ENCODE results near the gene GSG1L. TPM values are rescaled to one million over a fixed set of nuclear protein-coding genes. Genes with fewer than 3 reads are reported as not detected.

Gene GSG1L
- total RNA-seq, 1 donor: not detected

- H2AFZ ChIP-seq (ENCODE audit: low read length): no peak overlapping the region
- no peak overlapping the region for H3K27ac ChIP-seq (ENCODE audit: low read depth, low read length)
- no peak overlapping the region for H3K4me3 ChIP-seq (ENCODE audit: insufficient read depth, low read length)
- DNase-seq (ENCODE audit: insufficient read length, low spot score, missing footprints): peak; percentile 44
- no peaks in the 10 kb centered on the region for H3K9me3 ChIP-seq (ENCODE audit: low read depth, low read length)
- TF ChIP-seq CTCF (IDR thresholded peaks at IDR 0.05; ENCODE audit: extremely low read depth, low read depth, low read length): no peak
- no peaks in the 10 kb centered on the region for H3K36me3 ChIP-seq (ENCODE audit: insufficient read depth, low read length)
- no peaks in the 10 kb centered on the region for H3K79me2 ChIP-seq (ENCODE audit: insufficient read depth, low read length)
- H3K27me3 ChIP-seq (ENCODE audit: insufficient read depth, low read length): no peaks in the 10 kb centered on the region
- no peak overlapping the region for H3K4me2 ChIP-seq (ENCODE audit: insufficient read depth, low read length)
- no peaks in the 10 kb centered on the region for H3K4me1 ChIP-seq (ENCODE audit: insufficient read depth, low read length)
- H4K20me1 ChIP-seq (ENCODE audit: insufficient read depth, low read length): no peaks in the 10 kb centered on the region
These were observed 18.0 kb upstream of the GSG1L start for GRCh38 chr16:28081391-28081968.

- peaks cover 4% of the 10 kb centered on the region for H3K27me3 ChIP-seq (ENCODE audit: insufficient read depth, low read length)
- H3K79me2 ChIP-seq (ENCODE audit: insufficient read depth, low read length): no peaks in the 10 kb centered on the region
- H3K36me3 ChIP-seq (ENCODE audit: insufficient read depth, low read length): no peaks in the 10 kb centered on the region
- no peak overlapping the region for H3K4me3 ChIP-seq (ENCODE audit: insufficient read depth, low read length)
- TF ChIP-seq CTCF (IDR thresholded peaks at IDR 0.05; ENCODE audit: extremely low read depth, low read depth, low read length): no peak
- no peaks in the 10 kb centered on the region for H3K9me3 ChIP-seq (ENCODE audit: low read depth, low read length)
- H3K27ac ChIP-seq (ENCODE audit: low read depth, low read length): no peak overlapping the region
- H2AFZ ChIP-seq (ENCODE audit: low read length): no peak overlapping the region
- H3K4me1 ChIP-seq (ENCODE audit: insufficient read depth, low read length): no peaks in the 10 kb centered on the region
- no peak overlapping the region for H3K4me2 ChIP-seq (ENCODE audit: insufficient read depth, low read length)
- H4K20me1 ChIP-seq (ENCODE audit: insufficient read depth, low read length): no peaks in the 10 kb centered on the region
- no peak for DNase-seq (ENCODE audit: insufficient read length, low spot score, missing footprints)
These were observed 14.7 kb upstream of the GSG1L start for GRCh38 chr16:28078261-28078660.

- Histone ChIP-seq H4K20me1 (ENCODE audit: insufficient read depth, low read length) (no peaks in the 10 kb centered on the region), H3K27me3 (ENCODE audit: insufficient read depth, low read length) (peaks cover 23% of the 10 kb centered on the region), H3K4me3 (ENCODE audit: insufficient read depth, low read length) (no peak overlapping the region), H3K36me3 (ENCODE audit: insufficient read depth, low read length) (no peaks in the 10 kb centered on the region), H3K27ac (ENCODE audit: low read depth, low read length) (no peak overlapping the region), H3K4me2 (ENCODE audit: insufficient read depth, low read length) (no peak overlapping the region), H3K9me3 (ENCODE audit: low read depth, low read length) (no peaks in the 10 kb centered on the region), H3K79me2 (ENCODE audit: insufficient read depth, low read length) (no peaks in the 10 kb centered on the region), H2AFZ (ENCODE audit: low read length) (no peak overlapping the region), H3K4me1 (ENCODE audit: insufficient read depth, low read length) (no peaks in the 10 kb centered on the region)
- no peak for DNase-seq (ENCODE audit: insufficient read length, low spot score, missing footprints)
- no peak for TF ChIP-seq CTCF (IDR thresholded peaks at IDR 0.05; ENCODE audit: extremely low read depth, low read depth, low read length)
These were observed 10.3 kb upstream of the GSG1L start for GRCh38 chr16:28073836-28074235.

GRCh38 chr16:28072087-28072486, 8.6 kb upstream of the GSG1L start:
- Histone ChIP-seq H3K27me3 (ENCODE audit: insufficient read depth, low read length) (peaks cover 23% of the 10 kb centered on the region), H2AFZ (ENCODE audit: low read length) (no peak overlapping the region), H3K4me2 (ENCODE audit: insufficient read depth, low read length) (no peak overlapping the region), H3K9me3 (ENCODE audit: low read depth, low read length) (no peaks in the 10 kb centered on the region), H3K27ac (ENCODE audit: low read depth, low read length) (no peak overlapping the region), H3K79me2 (ENCODE audit: insufficient read depth, low read length) (no peaks in the 10 kb centered on the region), H3K4me3 (ENCODE audit: insufficient read depth, low read length) (no peak overlapping the region), H3K36me3 (ENCODE audit: insufficient read depth, low read length) (no peaks in the 10 kb centered on the region), H3K4me1 (ENCODE audit: insufficient read depth, low read length) (peaks cover 5% of the 10 kb centered on the region), H4K20me1 (ENCODE audit: insufficient read depth, low read length) (no peaks in the 10 kb centered on the region)
- DNase-seq (ENCODE audit: insufficient read length, low spot score, missing footprints): no peak
- no peak for TF ChIP-seq CTCF (IDR thresholded peaks at IDR 0.05; ENCODE audit: extremely low read depth, low read depth, low read length)

Measured in osteoblast (primary cell).